A673 (cell line): Measurements from ENCODE around the gene KIF24. TPM values are rescaled to one million over a fixed set of nuclear protein-coding genes. Genes with fewer than 3 reads are reported as not detected.

ENCODE experiments used
- BruUV-seq: library from RNA; stranded (reverse); fragments of 400-500 nt; replicated peaks from 2 replicates; lab custom pipeline; 2021; lab: Mats Ljungman, UMichigan
- CTCF ChIA-PET: fragments of 300-600 bp; sonication (Branson Sonifier 250); formaldehyde crosslinking; loops from one replicate; lab custom pipeline; 2022; ENCODE audit warnings: antibody characterized with exemption; lab: Charles Lee
- POLR2A ChIA-PET: fragments of 300-600 bp; sonication (Branson Sonifier 250); formaldehyde crosslinking; loops from one replicate; lab custom pipeline; 2022; ENCODE audit warnings: antibody characterized with exemption; ENCODE audit not compliant: low non-redundant PET; lab: Charles Lee
- DNase-seq: peaks from one replicate; pipeline ENCODE4 v3.0.0-alpha.2; 2015; ENCODE audit warnings: low spot score
- H3K27ac ChIP-seq: fragments of 200-600 bp; sonication (generic); 2 replicates; pipeline ENCODE4 v1.5.1; 2016; ENCODE audit warnings: mixed run types, low read depth, mild to moderate bottlenecking, mixed read lengths, antibody characterized with exemption, low read length; ENCODE audit not compliant: poor library complexity, severe bottlenecking
- H3K27me3 ChIP-seq: fragments of 200-600 bp; sonication (generic); replicated peaks from 2 replicates; pipeline ENCODE4 v1.6.1; 2017; ENCODE audit warnings: mixed run types, low read depth, mild to moderate bottlenecking, mixed read lengths, antibody characterized with exemption, low read length; ENCODE audit not compliant: insufficient read depth, poor library complexity
- H3K36me3 ChIP-seq: fragments of 200-600 bp; sonication (generic); 2 replicates; pipeline ENCODE4 v1.6.1; 2016; ENCODE audit warnings: mixed run types, mild to moderate bottlenecking, mixed read lengths, antibody characterized with exemption, low read length; ENCODE audit not compliant: insufficient read depth, poor library complexity, severe bottlenecking
- H3K4me1 ChIP-seq: fragments of 200-600 bp; sonication (generic); 2 replicates; pipeline ENCODE4 v1.6.1; 2017; ENCODE audit warnings: mixed run types, mild to moderate bottlenecking, mixed read lengths, antibody characterized with exemption, low read length; ENCODE audit not compliant: insufficient read depth, poor library complexity, severe bottlenecking
- H3K4me3 ChIP-seq: fragments of 200-600 bp; sonication (generic); 2 replicates; pipeline ENCODE4 v1.5.1; 2016; ENCODE audit warnings: low read depth, mixed run types, mild to moderate bottlenecking, mixed read lengths, low read length; ENCODE audit not compliant: poor library complexity, severe bottlenecking
- H3K9me3 ChIP-seq: fragments of 200-600 bp; sonication (generic); 2 replicates; pipeline ENCODE4 v1.6.1; 2016; ENCODE audit warnings: mixed run types, low read depth, mild to moderate bottlenecking, mixed read lengths, antibody characterized with exemption, low read length; ENCODE audit not compliant: poor library complexity, severe bottlenecking
- CTCF ChIP-seq: fragments of 300-800, 200-600 bp; sonication (generic); conservative IDR thresholded peaks from 2 replicates; pipeline ENCODE4 v1.5.1; 2017; ENCODE audit warnings: low read depth, mild to moderate bottlenecking, antibody characterized with exemption, low read length, moderate library complexity, mixed read lengths
- EZH2 ChIP-seq: fragments of 200-600 bp; sonication (generic); IDR thresholded peaks from 2 replicates; pipeline ENCODE4 v1.6.1; 2017; ENCODE audit warnings: borderline replicate concordance, low read depth, mild to moderate bottlenecking, mixed read lengths, antibody characterized with exemption, low read length; ENCODE audit not compliant: poor library complexity, severe bottlenecking
- intact Hi-C: fragments of 100-400 bp; cut with micrococcal nuclease; formaldehyde crosslinking; loops from one replicate; pipeline ENCODE4 v1.10.0; 2022; ENCODE audit not compliant: unreplicated experiment
- total RNA-seq: library from RNA; stranded (reverse); gene quantifications from 2 replicates; pipeline ENCODE4 v1.2.3, GENCODE V29; 2021

The KIF24 gene
- total RNA-seq, 1 experiment from 2014 or later, result 11.6 TPM

GRCh38 chr9:34371886-34372466 lies 42.9 kb upstream of the KIF24 start:
- ChIA-PET POLR2A (no interaction called here), CTCF (no interaction called here)
- no peaks in the 10 kb centered on the region for H3K36me3 ChIP-seq
- peaks cover 19% of the 10 kb centered on the region for H3K4me1 ChIP-seq
- intact Hi-C loops, result no loop called here
- BruUV-seq, result no TSS peak
- TF ChIP-seq CTCF (no peak), EZH2 (no peak)
- no peak overlapping the region for H3K27ac ChIP-seq
- no peak for DNase-seq
- H3K9me3 ChIP-seq, result no peaks in the 10 kb centered on the region
- no peaks in the 10 kb centered on the region for H3K27me3 ChIP-seq
- no peak overlapping the region for H3K4me3 ChIP-seq

GRCh38 chr9:34370970-34371880 lies 42.2 kb upstream of the KIF24 start:
- H3K9me3 ChIP-seq, result no peaks in the 10 kb centered on the region
- no peak overlapping the region for H3K27ac ChIP-seq
- no peak for TF ChIP-seq CTCF
- TF ChIP-seq EZH2, result no peak
- no peak for DNase-seq
- intact Hi-C loops, result no loop called here
- H3K27me3 ChIP-seq, result no peaks in the 10 kb centered on the region
- H3K4me3 ChIP-seq, result no peak overlapping the region
- no TSS peak for BruUV-seq
- H3K36me3 ChIP-seq, result no peaks in the 10 kb centered on the region
- ChIA-PET POLR2A (no interaction called here), CTCF (interaction anchor here (1.4 kb wide), 1 partner anchor 33 kb away, joined by 3 read pairs; no protein-coding TSS in a partner anchor)
- peaks cover 15% of the 10 kb centered on the region for H3K4me1 ChIP-seq

- no TSS peak for BruUV-seq
- H3K27me3 ChIP-seq, result no peaks in the 10 kb centered on the region
- ChIA-PET POLR2A (no interaction called here), CTCF (interaction anchor here (1.4 kb wide), 1 partner anchor 34 kb away, joined by 3 read pairs; no protein-coding TSS in a partner anchor)
- no peaks in the 10 kb centered on the region for H3K9me3 ChIP-seq
- peaks cover 8% of the 10 kb centered on the region for H3K4me1 ChIP-seq
- H3K27ac ChIP-seq, result no peak overlapping the region
- DNase-seq, result no peak
- no peak overlapping the region for H3K4me3 ChIP-seq
- intact Hi-C loops, result no loop called here
- H3K36me3 ChIP-seq, result no peaks in the 10 kb centered on the region
- no peak for TF ChIP-seq EZH2
These were observed 41.4 kb upstream of the KIF24 start for GRCh38 chr9:34370335-34370969.
